GM18858 (cell line): Measurements from ENCODE around the gene HAO2.
"Not testable (repeated sequence)": the region's sequence is repeated elsewhere in the genome, so short reads cannot be mapped to it uniquely, and the experiment has no call there.

Source experiments
- ATAC-seq: cut with Tn5 transposase; IDR thresholded peaks from one replicate; pipeline ENCODE4 v1.9.1; 2021; ENCODE audit not compliant: unreplicated experiment

Gene HAO2

DNA sequence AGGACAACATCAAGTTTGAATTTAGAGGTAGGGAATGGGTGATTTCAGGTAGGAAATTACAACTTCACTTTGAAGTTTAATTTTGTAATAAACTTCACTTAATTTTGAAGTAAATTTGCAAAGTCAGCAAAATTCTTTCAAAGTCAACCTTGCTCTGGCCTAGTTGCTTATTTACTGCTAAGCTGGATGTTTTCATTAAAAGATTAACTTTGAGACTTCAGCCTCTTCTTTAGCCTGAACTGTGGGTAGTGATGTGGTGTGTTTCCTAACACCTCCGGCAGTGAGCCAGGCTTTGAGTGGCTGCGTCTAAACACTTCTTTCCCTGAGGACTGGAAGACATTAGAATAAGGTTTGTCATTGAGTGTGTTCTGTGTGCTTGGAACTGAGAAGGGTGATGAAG is at the start of gene HAO2:
TSS of gene HAO2 (plus strand) at position 232 of the 400 bp plus-strand sequence. CDS start 12,301 bp downstream, outside the sequence.
- no peak for ATAC-seq

DNA sequence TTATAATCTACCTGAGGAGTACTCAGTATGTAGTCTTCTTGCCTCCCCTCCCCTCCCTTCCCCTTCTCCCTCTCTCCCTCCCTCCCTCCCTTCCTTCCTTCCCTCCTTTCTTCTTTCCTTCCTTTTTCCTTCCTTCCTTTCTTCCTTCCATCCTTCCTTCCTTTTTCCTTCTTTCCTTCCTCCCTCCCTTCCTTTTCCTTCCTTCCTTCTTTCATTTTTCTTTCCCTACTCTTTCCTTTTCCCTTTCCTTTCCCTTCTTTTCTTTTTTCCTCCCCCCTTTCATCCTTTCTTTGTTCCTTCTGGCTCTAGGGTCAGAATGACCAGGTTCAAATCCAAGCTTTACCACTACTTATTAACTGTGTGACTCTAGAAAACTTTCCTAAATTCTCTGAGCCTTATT is 48.5 kb upstream of the HAO2 start:
- no peak for ATAC-seq

DNA sequence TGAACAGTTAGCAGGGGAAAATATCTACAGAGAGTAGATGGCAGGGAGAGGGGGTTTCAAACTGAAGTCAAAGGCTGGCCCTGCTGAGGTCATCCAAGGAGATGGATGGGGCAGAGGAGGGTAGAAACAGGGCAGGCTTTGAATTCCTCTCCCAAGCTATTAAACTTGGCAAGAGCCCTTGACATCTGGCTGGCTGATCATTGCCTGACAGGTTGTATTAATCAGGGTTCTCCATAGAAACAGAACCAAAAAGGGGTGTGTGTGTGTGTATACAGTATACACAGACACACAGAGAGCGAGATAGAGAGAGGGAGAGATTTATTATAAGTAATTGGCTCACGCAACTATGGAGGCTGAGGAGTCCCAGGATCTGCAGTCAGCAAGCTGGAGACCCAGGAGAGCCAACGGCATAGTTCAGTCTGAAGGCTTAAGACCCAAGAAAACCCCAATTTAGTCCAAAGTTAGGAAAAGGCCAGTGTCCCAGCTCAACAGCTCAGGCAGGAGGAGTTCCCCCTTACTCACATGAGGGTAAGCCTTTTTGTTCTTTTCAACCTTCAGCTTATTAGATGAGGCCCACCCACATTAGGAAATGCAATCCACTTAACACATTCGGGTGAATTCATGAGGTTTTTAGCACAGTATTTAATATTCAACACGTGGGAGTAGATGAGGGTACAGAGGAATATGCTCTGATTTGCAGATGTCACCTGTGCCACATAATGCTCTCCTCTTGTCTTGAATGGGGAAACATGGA is 46.7 kb upstream of the HAO2 start:
- ATAC-seq = no peak

DNA sequence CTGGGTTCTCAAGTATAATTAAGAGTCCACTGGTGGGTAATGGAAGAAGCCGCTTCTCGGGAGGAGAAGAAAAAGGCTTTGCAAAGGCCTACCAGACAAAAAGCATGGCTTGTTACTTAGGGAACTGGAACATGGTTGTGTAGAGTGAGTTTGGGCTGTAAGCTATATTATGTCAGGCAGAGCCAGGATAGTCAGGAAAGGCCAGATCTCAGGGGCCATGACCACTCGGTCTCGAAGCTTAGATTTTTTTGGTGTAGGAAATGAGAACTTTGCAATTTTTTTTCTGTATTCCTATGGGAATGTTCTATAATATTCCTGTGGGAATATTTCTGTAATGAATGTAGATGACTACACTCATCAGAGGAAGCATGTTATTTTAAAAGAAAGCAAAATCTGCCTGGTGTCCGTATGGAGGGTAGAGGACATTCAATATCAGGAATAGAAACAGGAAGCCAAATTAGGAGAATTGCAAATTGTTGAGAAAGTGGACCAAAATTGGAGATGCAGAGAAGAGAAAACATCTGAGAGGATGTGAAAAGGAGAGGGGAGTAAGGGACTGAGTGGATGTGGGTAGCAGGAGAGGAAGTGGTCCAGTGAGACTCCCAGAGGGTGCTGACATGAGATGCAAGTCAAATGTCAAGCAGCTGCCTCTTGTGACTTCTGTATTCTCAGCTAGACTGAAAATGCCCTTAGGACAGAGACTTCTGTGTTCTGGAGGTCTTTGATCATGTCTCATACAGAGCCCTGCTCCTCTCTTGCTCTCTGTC is 45.2 kb upstream of the HAO2 start:
- ATAC-seq = peak; percentile 90

DNA sequence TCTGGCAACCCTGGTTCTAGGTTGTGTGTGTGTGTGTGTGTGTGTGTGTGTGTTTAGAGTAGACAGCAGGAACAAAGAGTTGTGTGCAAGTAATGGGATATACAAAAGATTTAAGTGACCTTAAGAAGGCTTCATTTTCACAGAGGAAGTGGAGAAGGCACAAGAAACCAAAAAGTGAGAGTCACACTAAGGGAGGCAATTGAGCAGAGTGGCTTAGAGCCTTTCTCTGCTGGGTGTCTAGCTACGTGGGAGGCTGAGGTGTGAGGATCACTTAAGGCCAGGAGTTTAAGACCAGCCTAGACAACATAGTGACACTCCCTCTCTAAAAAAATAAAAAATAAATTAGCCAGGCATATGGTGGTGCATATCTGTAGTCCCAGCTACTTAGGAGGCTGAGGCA is 44.4 kb upstream of the HAO2 start:
- peak; percentile 24 for ATAC-seq

DNA sequence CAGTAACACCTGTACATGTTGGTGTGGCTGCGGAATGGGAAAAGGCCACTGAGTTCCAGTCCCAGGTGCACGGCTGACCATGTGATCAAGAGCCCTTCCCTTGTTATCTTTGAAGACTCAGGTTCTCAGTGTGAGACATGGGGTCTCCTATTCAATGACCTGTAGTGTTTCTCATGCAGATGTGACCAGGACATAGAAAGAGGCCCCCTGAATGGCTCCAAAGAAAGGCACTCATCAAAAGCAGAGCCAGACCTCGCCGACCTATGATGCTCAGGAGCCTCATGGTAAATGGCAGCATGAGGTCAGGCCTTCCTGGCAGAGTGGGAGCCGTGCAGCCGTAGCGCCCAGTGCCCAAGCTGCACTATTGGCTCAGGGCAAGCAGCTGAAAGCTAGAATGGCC is 42.3 kb upstream of the HAO2 start:
- ATAC-seq = no peak

DNA sequence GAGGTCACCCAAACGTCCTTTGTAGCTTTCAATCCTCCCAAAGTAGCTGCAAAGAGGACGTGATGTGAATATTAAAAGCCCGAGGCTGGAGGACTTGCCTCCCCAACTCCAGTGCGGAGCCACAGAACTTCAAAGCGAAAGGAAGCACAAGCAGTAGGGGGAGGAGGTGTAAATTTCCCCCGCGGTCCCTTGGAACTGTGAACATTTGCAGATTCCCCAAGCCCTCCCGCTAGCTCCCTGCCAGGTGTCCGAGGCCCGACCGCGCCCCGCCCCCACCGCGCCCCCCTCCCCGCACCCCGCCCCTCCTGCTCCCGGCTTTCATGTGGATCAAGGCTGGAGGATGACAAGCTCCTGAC is 41.5 kb upstream of the HAO2 start:
- no peak for ATAC-seq

DNA sequence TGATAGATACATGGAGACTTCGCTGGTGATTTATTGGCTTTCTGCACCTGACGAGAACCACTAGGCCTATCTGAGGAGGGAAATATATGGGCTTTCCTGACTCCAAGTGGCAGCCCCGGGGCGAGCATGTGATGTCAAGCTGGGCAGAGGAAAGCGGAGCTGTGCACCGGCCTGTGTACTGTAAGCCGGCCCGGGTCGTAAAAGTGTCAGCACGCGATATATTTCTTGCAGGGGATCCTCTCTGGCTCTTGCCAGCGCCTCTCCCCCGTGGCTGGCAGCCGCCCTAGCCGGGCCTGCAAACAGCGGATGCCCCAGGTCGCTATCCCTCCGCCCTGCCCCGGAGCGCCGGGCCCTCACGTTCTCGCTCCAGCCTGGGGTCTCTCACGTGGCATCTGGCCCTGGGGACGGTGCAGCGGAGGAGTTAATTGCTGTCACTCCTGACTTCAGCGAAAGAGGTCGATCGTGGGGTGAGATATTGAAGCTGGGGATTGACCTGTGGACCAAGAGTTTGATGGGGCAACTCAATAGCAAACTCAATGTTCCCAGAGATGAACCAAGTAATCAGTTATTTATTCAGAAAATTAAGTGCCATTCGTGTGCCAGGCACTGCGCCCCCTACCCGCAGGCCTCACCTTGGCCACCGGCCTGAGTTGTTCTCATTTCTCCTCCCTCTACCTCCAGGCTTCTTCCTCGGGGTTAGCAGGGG is 41.0 kb upstream of the HAO2 start:
- no peak for ATAC-seq

DNA sequence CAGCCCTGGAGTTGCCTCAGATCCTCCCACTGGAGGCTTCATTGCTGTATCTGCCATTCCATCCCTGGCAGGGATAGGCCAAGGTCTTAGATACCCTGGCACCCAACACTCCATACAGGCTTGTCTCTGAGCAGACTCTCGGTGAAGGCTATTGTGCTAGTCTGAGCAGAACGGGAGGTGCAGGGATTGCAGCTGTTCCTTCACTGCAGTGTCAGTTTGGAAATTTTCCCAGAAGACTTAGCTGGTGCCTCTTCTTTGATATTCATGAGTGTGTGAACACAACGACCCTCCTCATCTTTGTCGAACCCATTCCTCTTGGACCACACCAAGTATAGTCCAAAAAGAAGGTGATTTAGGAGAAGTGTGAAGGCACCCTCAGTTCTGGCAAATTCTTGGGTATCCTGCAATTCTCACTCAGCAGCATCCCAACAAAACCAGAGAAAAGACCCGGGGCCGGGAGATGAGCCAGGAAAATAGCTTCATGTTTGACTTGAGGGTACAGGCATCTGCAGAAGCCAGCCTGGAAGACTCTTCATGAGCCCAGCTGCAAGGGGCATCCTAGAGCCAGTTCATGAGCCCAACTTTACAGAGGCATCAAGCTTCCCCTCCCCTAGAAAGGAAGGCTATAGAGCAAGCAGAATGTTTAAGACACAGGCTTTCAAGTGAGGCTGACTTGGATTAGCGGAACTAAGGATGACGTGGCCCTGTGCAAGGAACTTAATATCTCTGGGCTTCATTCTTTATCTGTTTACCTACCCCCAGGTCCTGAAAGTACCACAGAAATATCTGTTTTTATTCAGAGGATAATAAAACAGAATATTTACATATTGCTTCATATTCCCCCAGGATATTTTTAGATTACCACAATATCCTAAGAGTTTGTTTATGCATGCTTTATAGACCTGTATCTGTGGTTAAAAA is 38.8 kb upstream of the HAO2 start:
- ATAC-seq = no peak

DNA sequence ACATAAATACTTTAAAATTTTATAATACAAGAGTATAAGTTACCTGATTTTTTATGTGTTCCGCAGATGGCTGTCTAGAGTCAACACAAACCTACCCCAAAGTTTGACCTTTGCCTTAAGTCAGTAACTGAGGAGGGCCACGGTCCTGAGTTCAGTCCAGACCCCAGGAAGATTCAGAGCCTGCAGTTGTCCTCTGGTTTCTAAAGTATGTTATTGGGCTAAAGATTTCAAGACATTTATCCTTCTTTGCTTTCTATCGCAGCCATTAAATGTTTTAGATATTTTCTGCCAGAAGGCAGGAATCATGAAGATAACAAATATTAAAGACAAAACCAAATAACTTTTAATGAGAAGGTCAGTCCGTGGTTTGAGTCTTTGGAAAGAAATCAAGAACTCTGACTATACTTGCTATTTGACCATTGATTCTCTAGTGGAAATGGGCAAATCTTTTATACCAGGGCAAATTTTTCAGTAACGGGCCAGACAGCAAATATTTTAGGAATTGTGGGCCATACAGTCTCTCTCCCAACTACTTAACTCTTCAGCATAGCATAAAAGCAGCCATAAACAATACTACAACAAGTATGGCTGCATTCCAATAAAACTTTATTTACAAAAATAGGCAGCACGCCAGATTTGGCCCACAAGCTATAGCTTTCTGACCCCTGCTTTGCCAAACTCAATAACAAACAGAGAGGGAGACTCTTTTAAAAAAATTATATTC is 38.0 kb upstream of the HAO2 start:
- ATAC-seq = no peak

DNA sequence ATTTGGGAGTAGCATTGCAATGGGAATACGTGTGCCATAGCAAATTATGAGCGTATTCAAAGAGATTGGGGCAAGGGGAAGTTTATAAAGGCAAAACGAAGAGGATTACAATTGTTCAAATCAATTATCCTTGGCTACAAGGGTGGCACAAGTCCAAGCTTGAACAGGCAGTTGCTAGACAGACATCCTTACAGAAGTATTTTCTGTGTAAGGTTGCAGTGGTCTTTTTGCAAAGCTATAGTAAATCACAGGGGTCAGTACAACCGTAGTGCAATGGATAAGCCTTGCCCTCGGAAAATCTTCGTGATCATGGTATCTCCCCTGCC is 37.4 kb upstream of the HAO2 start:
- no peak for ATAC-seq

DNA sequence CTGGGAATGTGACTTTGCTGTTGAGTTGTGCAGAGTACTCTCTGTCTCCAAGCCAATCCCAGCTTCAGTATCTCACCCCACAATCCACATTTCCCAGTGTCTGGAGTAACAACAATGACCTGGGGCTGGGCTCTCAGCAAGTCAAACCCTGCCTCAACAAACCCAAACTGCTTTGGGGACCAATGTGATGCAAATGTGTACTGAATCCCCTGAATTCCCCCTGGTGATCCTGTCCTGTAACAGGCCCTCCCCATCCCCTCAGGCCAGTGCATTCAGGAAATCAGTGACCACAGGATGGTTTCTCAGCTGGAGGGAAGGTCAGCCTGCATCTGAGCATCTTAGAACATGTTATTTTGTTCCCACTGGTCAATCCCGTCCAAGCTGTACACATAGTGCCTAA is 36.7 kb upstream of the HAO2 start:
- no peak for ATAC-seq

DNA sequence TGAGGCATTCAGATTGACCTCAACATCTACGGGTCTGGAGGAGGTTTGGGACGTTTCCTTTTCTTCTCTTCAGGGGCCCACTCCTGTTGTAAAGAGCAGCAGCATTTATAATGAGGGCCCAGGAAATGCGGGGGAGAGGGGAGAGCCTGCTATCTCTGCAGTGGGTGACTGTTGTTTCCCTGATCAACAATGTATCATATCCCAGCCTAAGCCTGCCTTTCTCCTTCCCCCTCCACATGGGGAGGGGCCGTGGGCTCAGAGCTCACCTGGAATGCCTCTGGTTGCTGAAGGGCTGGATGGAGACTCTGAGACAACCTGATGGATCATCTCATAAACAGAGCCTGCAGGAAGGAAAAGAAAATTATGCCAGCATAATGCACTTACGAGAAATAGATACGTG is 36.0 kb upstream of the HAO2 start:
- no peak for ATAC-seq

DNA sequence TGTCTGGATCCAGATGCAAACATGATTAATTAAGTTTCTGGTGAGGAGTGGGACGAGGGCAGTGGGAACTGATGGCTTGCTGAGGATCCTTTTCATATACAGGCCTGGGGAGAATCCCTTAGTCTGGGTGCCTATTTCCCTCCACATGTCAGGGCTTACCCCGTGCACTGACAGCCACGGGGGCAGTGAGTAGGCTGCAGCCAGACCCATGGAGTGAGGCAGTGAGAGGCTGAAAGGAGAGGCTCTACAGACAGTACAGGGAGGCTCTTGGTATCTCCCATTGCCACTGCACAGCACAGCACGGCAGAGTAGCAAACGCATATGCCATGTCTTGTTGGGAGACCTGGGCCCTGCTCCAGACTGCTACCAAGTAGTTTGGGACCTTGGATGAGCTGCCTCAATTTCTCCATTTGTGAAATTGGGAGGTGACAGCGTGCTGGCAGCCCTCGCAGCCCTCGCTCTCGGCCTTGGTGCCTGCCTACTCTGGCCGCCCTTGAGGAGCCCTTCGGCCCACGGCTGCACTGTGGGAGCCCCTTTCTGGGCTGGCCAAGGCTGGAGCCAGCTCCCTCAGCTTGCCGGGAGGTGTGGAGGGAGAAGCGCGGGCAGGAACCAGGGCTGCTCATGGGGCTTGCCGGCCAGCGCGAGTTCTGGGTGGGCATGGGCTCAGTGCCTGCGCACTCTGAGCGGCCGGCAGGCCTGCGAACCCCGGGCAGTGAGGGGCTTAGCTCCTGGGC is 35.3 kb upstream of the HAO2 start:
- ATAC-seq = no peak

DNA sequence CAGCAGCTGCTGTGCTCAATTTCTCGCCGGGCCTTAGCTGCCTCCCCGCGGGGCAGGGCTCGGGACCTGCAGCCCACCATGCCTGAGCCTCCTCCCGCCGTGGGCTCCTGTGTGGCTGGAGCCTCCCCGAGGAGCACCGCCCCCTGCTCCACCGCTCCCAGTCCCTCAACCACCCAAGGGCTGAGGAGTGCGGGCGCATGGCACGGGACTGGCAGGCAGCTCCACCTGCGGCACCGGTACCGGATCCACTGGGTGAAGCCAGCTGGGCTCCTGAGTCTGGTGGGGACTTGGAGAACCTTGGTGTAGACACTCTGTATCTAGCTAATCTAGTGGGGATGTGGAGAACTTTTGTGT is 34.7 kb upstream of the HAO2 start:
- not testable (repeated sequence) for ATAC-seq

DNA sequence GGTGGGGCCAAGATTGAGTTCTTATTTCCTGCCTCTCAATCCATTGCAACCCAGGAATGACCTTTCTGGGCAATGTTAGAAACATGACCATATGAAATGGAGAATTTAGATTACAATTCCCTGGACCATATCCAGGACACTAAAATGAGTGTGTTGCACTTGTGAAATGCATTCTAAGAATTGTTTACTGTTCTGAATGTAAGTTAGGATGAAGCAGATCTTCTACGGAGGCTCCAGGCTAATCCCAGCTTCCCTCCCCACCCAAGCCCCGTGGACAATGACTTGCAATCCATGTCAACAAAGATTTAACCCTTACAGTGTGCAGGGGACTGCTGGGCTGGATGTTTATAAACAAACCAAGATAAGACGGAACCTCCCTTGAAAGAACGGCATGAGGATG is 31.7 kb upstream of the HAO2 start:
- ATAC-seq = no peak

DNA sequence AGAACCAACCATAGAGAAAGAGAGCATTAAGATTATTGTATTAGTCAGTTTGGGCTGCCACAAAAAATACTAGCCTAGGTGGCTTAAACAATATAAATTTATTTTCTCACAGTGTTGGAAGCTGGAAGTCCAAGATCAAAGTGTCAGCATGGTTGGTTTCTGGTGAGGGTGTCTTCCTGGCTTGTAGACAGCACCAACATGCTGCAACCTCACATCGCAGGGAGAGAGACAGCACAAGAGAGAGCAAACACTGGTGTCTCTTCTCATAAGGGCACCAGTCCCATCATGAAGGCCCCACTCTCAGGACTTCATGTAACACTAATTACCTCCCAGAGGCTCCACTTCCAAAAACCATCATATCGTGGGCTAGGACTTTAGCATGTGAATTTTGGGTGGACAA is 30.6 kb upstream of the HAO2 start:
- ATAC-seq = no peak

DNA sequence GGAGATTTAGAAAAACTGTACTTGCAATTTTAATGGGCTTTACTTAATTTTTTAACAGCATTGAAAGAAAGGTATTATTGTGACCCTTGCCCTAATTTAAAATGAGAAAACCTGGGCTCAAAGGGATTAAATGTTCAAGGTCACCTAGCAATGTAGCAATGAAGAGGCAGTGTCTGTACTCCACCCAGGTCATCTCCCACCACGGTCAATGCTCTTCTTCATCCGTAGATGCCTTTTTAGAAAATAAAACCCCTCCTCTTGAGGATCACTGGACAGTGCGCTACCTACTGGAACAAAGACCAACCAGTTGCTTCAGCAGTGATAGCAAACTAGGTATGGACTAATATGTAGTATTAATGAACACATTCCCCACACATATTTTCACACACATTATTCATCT is 29.8 kb upstream of the HAO2 start:
- no peak for ATAC-seq

DNA sequence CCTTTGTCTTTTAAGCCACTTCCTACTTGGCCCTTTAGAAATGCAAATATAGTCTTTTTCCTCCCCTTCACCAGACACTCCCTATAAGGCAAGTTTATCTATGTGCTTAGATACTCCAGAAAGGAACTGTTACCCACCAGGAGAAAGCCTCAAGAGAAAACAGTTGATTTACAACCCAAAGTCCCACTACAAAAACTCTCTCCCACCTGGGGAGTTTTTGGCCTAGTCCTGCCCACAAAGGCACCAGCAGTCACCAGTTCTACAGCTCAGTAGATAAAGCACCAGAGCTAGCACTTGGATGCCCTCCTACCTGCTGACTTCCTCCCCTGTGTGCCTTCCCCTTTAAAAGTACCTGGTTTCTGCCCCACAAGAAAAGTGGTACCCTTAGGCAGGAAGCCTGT is 27.7 kb upstream of the HAO2 start:
- ATAC-seq = no peak

DNA sequence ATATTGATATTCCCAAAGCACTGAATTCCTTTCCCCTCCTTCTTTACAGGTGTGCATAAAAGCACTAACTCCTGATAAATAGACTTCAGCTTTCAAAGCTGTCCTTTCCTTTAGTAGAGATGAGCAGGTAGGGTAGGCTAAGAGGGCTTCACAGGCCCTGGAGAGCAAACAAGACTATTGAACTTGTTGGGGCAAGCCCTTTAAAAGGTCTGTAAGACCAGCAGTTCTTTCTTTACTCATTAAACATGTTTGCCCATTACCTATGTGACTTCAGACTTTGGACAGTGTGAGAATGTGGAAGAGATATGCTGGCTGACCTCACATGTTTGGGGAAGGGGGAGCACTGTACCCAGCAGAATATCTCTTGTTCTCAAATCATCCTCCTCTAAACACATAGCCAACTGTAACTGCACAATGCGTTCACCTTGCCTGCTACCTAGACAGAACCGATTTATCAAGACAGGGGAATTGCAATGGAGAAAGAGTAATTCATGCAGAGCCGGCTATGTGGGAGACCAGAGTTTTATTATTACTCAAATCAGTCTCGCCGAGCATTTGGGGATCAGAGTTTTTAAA is 27.1 kb upstream of the HAO2 start:
- ATAC-seq = no peak
